Stimulated activated CD4-positive, alpha-beta T cell treated with anti-CD3 and anti-CD28 coated beads, Interleukin-4, amount 100 ng/mL, for 1 hour (primary cell): ENCODE data around the gene SLC15A2.
"Not testable (repeated sequence)": the region's sequence is repeated elsewhere in the genome, so short reads cannot be mapped to it uniquely, and the experiment has no call there.

ENCODE experiments used
- DNase-seq: peaks from one replicate; pipeline ENCODE4 v3.0.0-alpha.2; 2020

The SLC15A2 gene

GRCh38 chr3:121924734-121925133, 30.5 kb downstream of the SLC15A2 start:
- no peak for DNase-seq

DNA sequence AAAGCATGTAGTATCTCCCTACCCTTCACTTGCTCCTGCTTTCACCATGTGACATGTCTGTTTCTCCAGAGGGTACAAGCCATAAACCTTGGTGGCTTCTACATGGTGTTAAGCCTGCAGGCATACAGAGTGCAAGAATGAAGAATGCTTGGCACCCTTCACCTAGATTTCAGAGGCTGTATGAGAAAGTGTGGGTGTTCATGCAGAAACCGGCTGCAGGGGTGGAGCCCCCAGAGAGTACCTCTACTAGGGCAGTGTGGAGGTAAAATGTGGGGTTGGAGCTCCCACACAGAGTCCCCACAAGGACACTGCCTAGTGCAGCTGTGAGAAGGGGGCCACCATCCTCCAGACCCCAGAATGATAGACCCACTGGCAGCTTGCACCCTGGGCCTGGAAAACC, 32.2 kb downstream of the SLC15A2 start:
- no peak for DNase-seq

DNA sequence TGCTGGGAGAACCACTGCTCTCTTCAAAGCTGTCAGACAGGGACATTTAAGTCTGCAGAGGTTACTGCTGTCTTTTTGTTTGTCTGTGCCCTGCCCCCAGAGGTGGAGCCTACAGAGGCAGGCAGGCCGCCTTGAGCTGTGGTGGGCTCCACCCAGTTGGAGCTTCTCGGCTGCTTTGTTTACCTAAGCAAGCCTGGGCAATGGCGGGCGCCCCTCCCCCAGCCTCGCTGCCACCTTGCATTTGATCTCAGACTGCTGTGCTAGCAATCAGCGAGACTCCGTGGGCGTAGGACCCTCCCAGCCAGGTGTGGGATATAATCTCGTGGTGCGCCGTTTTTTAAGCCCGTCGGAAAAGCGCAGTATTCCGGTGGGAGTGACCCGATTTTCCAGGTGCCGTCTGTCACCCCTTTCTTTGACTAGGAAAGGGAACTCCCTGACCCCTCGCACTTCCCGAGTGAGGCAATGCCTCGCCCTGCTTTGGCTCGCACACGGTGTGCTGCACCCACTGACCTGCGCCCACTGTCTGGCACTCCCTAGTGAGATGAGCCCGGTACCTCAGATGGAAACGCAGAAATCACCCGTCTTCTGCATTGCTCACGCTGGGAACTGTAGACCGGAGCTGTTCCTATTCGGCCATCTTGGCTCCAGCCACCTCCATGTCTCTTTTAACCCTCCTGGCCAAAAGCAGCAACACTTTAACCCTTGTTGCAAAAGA, 44.1 kb downstream of the SLC15A2 start:
- DNase-seq: not testable (repeated sequence)

DNA sequence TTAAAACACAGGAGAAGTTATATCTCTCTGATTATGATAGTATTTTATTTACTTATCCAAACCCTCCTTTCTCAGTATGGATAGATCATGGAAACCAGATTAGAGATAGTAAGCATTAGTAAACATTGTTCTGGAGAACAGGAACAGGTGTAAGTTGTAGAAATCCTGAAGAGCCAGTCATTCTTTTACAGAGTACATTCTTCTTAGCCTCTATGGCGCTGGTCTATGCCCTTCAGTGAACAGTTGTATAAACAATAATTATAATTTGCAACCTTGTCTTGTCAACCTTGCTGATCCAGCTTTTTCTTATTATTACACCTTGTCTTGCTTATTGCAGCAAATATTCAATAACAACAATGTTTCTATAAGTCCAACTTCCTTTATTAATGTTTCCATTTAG, 47.4 kb downstream of the SLC15A2 start:
- DNase-seq: no peak

- no peak for DNase-seq
These were observed 48.0 kb downstream of the SLC15A2 start for GRCh38 chr3:121942116-121942786.

- DNase-seq: no peak
These were observed 49.2 kb downstream of the SLC15A2 start for GRCh38 chr3:121943431-121943830.

- DNase-seq: no peak
These were observed 54.4 kb downstream of the SLC15A2 start for GRCh38 chr3:121948641-121949040.

DNA sequence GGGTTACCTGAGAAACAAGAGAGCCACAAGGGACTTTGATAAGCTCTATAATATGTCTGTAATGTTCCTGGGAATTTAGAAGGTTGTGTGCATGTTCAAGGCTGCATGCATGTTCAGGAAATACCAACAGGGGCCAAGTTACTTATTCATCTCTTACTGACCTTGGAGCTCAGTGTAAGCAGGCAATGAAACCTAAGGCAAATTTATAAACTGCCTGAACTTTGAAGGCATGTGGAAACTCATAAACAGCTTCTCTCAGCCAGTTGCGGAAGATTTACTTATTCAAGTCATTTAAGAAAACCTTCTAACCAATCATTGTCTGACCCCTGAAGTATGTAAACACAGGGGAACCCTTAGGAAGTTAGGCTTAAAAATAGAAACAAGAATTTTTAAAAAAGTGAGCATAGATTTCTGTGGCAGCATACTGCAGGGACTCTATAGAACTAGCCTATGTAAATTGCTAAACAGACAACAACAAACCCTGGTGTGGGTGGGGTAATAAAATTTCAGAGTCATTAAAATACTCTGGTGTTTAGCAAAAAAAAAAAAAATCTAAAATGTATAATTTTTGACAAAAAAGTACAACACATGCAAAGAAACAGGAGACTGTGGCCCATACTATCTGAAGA, 57.2 kb downstream of the SLC15A2 start:
- DNase-seq: no peak

- no peak for DNase-seq
These were observed 62.2 kb downstream of the SLC15A2 start for GRCh38 chr3:121956363-121956762.

DNA sequence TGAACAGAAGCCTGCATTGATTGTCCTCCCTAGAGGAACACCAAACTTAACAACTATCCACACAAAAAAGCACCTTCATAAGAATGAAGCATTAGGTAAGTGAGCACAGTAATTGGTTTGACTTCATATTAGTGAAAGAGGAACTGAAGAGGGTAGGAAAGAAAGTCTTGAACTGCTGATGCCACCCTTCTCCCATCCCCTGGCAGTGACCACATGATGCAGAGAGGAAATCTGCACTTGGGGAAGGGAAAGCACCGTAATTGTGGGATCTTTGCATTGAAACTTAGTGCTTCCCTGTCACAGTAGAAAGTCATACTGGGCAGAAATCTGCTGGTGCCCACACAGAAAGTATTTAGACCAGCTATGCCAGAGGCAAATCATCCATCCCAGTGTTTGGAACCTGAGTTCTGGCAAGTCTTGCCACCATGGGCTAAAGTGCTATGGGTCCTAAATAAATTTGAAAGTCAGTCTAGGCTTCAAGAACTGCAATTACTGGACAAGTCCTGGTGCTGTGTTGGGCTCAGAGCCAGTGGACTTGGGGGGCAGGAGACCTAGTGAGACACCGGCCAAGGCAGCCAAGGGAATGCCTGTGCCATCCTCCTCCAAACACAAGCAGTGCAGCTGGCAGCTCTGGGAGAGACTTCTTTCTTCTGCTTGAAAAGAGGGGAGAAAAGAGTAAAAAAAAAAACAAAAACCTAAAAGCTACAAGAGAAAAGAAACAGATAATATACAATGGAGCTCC, 63.6 kb downstream of the SLC15A2 start:
- no peak for DNase-seq

GRCh38 chr3:121958801-121959200, 64.6 kb downstream of the SLC15A2 start:
- DNase-seq: no peak

DNA sequence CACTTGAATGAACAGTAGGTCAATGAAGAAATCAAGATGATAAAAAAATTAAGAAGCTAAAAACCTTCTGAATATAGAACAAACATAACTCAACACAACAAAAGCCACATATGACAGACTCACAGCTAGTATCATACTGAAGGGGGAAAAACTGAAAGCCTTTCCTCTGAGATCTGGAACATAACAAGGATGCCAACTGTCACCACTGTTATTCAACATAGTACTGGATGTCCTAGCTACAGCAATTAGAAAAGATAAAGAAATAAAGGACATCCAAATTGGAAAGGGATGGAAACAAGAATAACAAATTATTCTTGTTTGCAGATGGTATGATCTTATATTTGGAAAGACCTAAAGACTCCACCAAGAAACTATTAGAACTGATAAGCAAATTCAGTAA, 67.1 kb downstream of the SLC15A2 start:
- DNase-seq: no peak

- no peak for DNase-seq
These were observed 68.2 kb downstream of the SLC15A2 start for GRCh38 chr3:121962443-121962842.

DNA sequence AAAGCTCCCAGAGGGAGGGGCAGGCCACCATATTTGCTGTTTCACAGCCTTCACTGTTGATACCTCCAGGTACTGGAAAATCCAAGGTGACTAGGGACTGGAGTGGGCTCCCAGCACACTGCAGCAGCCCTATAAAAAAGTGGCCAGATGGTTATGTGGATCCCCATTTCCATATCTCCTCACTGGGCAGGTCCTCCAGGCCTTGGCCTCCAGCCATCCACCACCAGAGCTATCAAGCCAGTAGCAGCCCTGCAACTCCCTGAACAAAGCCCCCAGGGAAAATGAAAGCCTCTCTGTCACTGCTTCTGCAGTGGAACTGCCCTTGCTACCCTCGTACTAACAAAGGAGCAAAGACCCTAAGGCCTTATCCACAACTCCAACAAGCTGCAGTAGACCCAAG, 69.4 kb downstream of the SLC15A2 start:
- no peak for DNase-seq

DNA sequence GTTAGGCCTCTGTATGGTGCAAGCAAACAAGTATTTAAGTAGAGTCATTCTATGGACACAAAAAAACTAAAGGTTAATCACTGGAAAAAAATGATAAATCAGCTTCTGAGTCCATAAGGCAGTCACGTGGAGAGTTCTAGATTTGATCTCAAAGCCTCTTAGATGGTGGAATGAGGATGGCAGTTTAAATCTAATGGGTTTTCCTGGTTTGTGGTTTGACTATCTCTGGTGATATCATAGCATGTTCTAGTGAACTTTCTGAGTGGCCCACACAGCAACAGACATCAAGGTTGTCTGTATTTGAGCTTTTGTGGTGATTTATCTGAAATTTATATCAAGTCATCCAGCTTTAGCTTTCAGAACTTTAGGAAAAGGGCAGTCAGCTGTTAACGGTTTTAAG, 75.4 kb downstream of the SLC15A2 start:
- no peak for DNase-seq

GRCh38 chr3:121970047-121970446, 75.8 kb downstream of the SLC15A2 start:
- no peak for DNase-seq

- DNase-seq: no peak
These were observed 80.5 kb downstream of the SLC15A2 start for GRCh38 chr3:121974601-121975111.

GRCh38 chr3:121975702-121976302, 81.6 kb downstream of the SLC15A2 start:
- DNase-seq: no peak

- DNase-seq: no peak
These were observed 82.5 kb downstream of the SLC15A2 start for GRCh38 chr3:121976727-121977126.

GRCh38 chr3:121979246-121979645, 85.0 kb downstream of the SLC15A2 start:
- no peak for DNase-seq

GRCh38 chr3:121979734-121980449, 85.7 kb downstream of the SLC15A2 start:
- DNase-seq: no peak

DNA sequence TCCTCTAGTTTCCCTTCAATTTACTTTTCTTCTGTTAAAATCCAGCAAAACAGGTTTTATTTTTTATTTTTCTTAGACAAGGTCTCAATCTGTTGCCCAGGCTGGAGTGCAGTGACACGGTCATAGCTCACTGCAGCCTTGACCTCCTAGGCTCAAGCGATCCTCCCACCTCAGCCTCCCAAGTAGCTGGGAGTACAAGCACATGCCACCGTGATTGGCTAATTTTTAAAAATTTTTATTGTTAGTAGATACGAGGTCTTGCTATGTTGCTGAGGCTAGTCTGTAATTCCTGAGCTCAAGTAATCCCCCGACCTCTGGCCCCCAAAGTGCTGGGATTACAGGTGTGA, 86.2 kb downstream of the SLC15A2 start:
- no peak for DNase-seq
